Measurements from ENCODE around the gene NLK.

Gene NLK

DNA sequence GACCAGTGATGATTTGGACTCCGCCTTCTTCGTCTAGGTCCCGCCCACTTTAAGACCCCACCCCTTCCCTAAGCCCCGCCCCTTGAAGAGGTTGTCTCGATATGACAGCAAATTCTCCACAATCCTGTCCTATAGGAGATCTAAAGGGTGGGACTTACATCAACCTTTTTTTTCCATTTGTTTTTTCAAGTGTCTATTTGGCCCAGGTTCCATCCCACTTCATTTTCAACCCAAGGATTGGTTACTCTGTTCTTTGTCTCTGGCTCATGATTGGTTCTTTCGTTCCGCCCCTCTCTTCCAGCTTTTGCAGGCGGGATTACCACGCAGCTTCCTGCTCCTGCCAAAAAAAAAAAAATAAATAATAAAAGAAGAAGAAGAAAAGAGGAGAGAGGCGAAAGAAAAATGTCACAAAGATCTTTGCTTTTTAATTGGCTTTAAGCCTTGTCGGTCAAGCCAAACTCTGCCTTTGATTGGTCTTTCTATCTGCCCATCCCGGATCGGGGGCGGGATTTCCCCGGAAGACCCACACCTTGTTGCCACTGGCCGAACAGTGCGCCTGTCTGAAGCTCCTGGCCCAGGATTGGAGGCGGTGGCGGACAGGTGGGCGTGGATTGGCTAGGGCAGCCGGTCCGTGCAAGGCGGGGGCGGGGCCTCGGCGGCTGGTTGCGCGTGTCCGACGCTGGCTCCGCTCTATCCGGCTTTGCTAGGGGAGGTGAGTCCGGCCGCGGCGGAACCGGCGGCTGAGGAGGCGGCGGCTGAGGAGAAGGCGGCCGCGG, 1.2 kb upstream of the NLK start:
- DNase-seq: peak; percentile 99

DNA sequence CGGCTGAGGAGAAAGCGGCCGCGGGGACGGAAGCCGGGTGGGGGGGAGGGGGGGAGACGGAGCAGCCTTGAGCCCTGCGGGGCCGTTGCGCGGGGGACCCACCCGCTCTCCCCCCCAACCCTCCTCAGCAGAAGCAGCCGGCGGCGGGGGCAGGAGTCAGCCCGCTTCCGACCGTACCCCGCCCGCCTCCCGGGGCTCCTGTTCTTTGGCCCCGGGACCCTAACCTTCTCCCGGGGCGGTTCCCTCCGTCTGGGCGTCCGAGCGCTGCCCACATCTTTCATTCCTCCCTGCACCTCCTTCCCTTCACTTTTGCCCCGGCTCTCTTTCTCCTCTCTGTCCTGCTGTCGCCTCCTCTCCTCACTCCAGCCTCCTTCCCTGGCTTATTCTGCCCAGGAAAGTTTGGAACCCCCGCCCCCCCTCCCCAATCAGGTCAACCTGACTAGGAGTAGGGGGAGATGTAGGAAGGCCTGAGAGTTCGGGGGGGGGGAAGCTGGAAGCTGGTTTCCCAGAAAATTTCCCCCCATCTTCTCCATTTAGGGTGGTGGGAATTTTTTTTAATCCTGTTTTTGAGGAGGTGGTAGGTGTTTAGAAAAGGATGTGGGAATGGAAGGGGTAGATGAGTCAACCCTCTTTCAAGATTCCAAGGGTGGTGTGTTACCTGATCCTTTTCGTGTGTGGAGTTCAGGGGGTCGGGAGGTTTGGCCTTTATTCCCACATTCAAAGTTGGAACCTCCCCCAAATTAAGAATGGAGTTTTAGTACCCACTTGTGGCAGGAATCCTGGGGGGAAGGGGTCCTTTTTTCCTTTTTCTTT, 427 bp upstream of the NLK start:
- no peak for DNase-seq

DNA sequence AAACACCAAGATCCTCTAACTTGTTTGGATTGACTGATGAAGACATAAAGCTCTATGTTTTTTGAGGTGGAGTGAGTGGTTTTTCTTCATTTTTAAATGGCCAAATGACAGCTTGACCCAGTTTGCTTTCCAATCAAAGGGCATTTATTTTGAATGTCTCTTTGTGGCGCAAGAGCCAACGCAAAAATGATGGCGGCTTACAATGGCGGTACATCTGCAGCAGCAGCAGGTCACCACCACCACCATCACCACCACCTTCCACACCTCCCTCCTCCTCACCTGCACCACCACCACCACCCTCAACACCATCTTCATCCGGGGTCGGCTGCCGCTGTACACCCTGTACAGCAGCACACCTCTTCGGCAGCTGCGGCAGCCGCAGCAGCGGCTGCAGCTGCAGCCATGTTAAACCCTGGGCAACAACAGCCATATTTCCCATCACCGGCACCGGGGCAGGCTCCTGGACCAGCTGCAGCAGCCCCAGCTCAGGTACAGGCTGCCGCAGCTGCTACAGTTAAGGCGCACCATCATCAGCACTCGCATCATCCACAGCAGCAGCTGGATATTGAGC, 329 bp downstream of the NLK start:
- no peak for DNase-seq

DNA sequence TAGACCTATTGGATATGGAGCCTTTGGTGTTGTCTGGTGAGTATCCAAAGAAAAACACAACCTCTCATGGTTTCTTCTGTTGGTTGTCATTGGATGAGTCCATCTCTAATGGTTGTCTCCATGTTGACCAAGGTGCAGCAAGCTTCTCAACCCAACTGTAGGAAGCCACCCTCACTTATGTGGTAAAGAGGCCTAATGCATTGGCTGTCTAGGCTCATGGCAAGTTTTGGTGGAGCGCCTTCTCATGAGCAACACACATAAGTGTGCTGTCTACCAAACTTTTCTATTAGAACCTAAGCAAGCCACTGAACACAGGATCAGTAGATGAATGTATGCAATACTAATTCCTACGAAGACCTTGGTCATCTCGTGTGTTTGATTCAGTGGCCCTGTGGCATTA, 819 bp downstream of the NLK start:
- DNase-seq: no peak

DNA sequence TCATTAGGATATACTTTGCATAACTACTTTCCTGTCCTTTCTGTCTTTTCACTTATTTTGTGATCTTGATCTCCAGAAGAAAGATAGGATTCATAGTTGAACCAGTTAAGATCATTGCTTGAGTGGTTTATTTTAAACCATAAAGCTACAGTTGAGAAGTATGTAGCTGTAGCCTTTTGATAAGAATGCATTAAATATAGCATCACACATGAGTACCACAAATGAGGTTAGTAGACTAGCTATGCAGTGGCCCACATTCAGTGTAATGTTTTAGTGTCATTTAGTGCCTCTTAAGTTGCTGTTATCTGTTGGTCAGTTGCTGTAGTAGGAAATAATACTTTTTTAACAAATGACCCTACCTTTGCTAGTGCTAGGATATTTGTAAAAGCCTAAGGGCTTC, 1.3 kb downstream of the NLK start:
- DNase-seq: no peak

DNA sequence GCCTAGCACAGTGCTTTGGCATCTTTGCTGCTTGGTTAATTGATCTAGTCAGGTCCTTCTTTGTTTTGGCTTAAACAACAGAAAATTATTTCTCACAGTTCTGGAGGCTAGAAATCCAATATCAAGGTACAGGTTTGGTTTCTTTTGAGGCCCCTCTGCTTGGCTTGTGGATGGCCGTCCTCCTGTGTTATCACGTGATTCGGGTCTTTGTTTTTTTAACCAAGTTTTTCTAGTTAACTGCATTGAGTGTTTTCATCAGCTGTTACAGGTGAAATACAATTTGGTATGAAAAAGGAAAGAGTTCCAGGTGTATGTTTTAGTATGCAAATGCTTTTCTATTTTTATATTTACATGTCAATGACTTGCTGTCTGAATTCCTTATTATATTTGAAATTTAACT, 2.8 kb downstream of the NLK start:
- DNase-seq: no peak

DNA sequence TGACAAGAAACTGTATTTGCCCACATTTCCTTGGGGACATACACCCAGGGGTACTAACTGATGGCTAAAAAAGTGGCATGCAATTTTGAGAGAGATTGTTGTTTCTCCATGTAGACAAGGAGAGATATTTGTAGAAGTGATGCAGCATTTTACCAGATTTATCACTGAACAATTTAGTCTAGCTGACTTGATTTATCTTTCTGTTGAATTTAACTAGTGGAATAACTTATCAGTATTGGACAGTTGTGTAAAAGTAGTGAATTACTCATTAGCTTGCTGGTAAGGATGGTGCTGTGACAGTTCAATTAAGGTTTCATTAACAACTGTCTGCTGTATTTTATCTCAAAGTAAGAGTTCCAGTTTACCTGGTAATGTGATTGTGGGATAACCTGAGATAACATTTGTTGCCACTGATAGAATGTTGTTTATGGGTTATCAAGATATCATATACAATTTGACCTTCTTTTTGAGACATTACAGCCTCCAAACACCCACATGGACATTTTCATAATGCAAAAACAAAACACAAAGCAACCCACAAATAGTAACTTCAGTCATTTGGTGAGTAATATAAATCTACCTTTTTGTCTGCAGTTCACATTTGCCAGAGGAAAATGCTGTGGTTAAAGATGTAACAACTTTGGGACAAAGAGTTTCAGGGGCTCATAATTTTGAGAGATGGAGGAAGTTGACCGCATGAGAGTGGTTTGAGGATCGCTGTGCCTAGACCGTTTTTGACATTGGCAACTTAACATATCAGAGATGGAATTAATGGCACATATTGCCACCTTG, 3.8 kb downstream of the NLK start:
- DNase-seq: no peak

DNA sequence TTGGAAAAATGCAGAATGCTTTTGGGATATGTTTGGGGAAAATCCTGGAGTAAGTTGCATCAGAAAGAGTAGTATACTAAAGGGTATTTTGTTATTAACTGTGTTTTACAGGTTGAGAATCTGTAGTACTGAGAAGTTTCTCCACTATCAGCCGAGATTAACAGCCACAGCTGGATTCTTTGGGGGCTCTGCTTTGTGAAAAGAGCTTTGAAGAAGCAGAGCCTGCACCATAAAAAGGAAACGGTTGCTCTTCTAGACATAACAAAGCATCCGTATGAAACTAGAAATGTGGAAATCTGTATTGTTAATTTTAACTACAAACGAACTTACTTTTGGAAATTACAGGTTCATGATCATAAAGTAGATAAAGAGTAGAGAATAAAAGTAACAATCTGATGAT, 5.3 kb downstream of the NLK start:
- no peak for DNase-seq

DNA sequence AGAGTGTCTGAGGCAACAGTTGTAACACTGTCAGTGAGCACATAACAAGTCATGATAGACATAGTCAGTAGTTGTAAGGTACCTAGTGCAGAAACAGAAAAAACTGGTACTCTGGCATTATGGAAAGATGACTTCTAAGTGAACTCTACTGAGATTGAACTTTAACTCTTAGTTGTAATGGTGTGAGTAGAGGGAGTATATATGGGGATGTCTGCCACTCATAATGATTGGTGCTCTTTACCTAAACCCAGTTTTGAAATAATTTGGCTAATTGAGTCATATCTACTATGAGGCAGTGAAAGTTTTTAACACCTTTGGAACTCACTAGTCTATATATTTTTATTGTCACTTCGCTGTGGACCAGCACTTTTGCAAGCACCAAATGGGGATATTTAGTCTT, 6.6 kb downstream of the NLK start:
- DNase-seq: no peak

DNA sequence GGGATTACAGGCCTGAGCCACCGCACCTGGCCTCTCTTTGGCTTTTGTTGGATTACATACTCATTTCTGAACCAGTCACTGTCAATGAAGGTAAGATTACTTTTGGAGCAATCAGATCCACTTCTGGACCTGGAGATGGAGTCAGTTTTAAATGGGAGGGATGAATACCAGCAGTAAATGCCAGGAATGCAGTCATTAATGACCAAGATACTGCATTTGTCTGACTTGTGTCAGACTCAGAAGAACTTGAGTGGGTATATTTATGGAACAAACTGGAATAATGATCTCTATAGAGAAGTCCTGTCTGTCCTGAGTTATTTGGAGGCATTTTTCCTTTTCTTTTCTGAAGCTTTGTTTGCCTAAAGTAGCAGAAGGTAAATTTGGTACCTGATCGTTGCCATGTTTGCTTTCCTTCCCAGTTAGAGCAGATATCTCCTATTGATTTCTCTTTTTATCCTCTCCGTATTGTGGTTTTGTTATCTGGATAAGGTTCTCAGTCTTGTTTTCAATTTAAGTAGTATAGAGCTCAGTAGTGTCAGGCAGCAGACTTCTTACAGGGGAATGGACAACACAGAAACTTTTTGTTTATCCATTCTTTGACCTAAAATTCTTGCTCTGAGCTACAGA, 10.7 kb downstream of the NLK start:
- no peak for DNase-seq

DNA sequence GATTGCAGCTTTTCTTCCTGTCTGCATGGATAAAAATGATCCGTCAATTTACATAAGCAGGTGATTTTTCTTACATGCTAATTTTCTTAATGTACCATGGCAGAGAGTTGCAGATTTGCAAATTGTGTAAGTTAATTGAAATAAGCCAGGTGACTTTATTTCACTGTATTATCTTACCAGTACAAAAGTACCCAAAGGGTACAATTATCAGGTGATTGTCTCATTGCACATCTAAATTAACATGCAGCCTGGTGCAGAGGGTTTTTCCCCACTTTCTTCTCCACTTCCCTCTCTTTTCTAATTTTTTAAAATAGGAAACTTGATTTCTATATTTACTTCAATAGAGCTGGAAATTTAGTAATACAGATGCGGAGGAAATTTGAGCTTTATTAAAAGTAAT, 11.2 kb downstream of the NLK start:
- DNase-seq: no peak

DNA sequence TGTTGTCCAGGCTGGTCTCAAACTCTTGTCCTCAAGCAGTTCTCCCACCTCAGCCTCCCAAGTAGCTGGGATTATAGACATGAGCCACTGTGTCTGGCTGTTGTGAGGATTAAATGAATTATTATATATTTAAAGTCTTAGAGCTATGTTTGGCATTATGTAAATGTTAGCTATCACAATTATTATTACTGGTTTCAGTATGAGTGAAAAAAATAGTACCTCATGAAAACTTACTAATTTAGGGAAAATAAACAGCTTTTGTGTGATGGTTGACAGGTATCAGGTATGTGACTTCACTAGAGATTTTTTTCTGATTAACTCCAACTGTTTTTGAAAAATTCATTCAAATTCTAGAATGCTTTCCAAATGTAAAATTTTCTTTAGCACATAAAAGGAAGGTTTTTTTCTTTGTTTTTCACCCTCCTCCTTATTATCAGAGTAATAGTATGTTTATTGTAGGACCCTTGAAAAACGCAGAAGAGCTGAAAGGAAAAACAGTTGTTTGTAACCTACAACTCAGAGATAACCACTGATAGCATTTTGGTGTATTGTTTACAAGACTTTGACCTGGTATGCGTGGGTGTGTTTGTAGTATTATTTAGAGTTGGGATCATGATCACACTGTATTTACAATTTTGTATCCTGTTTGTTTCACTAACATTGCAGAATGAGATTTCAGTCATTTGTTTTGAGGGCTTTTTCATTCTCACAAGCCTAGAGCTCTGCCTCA, 13.2 kb downstream of the NLK start:
- no peak for DNase-seq

DNA sequence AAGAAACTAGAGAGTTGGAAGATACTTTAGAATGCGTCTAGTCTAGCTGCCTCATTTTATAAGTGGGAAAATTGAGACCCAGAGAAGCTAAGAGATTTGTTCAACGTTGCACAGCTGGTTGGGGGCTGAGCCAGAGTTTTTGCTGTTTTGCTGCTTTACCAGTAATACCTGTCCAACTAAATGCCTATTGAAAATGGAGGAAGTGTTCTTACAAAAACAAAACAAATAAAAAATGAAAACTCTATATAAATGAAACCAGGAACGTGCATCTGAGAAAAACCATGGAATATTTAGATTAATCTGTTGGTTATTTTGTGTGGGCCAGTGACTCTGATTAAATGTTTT, 13.8 kb downstream of the NLK start:
- no peak for DNase-seq

DNA sequence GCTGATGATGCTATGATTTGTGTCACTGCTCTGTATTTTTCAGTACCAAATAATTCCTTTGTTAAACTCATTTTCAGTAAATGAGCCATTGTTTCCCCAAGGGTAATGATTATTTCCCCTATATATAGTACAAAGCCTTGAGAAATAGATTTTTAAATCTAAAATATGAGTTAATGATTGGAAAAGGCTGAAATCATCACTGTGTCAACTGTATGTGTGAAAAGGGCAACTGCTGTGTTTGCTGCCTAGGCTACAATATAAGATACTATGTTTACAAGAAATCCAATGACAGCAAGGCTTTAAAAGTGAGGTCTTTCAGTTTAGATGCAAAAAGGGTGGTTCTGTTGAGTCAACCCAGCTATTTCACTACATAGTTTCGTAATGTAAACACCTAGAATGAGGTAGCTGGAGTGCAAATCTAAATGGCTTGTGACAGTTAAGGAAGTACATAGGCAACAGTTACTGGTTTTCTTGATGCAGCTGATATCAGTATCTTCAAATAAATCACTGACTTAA, 15.3 kb downstream of the NLK start:
- DNase-seq: no peak

DNA sequence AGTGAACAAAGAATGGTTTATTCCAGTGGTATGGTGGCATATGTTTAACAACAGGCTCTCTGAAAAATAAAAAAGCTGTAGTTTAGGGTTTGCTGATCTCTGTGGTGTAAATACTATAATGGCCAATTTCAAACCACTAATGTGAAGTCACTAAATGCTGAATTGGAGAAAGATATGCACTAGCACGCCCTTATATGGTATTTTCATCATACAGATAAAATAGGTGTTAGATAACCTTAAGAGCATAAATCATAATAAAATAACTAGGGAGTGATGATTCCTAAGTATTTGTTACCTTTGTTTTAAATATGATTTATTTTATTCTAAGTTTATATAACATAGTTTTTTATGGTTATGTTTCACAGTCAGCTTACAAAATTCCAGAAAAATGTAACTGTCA, 17.2 kb downstream of the NLK start:
- DNase-seq: no peak

DNA sequence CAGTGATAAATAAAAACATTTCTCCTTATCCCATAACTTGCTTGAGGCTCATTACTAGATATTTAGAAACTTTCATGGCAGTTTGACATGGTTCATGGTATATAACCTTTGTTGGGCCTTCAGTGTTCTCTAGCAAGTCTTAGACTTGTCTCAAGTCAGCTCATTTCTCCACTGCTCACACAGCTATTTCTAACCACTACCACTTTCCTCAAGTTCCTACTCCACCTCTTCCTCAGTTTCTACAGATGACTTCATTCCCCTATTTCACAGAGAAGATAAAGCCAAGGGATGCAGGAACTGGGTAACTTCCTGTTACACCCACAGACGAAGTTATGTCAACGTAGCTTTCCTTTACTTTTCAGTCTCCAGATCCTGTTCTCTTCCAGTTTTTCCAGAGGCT, 23.2 kb downstream of the NLK start:
- DNase-seq: no peak

DNA sequence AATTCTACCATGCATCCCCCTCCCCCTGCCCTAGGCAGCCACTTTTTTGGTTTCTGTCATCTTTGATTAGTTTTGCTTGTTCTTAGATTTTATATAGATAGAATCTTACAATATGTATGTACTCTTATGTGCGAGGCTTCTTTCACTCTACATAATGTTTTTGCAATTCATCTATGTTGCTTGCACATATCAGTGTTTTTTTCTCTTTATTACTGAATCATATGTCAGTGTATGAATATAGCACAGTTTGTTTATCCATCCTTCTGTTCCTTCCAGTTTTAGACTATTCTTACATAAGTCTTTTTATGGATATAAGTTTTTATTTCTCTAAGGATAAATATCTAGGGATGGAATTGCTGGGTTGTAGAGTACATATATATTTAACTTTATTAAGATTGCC, 26.6 kb downstream of the NLK start:
- DNase-seq: no peak

DNA sequence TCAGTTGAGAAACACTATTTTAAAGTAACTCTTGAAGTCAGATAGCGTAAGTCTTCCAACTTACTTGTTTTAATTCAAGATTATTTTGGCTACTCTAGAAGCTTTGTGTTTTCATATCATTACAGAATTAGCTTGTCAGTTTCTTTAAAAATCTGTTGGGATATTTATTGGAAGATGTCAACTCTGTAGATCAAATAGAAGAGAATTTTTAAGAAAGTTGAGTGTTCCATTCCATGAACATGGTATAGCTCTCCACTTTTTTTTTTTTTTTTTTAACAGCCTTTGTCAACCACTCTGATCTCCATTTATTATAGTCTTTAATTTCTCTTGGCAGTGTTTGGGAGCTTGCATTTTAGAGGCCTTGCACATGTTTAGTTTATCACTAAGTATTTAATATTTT, 28.7 kb downstream of the NLK start:
- DNase-seq: no peak

DNA sequence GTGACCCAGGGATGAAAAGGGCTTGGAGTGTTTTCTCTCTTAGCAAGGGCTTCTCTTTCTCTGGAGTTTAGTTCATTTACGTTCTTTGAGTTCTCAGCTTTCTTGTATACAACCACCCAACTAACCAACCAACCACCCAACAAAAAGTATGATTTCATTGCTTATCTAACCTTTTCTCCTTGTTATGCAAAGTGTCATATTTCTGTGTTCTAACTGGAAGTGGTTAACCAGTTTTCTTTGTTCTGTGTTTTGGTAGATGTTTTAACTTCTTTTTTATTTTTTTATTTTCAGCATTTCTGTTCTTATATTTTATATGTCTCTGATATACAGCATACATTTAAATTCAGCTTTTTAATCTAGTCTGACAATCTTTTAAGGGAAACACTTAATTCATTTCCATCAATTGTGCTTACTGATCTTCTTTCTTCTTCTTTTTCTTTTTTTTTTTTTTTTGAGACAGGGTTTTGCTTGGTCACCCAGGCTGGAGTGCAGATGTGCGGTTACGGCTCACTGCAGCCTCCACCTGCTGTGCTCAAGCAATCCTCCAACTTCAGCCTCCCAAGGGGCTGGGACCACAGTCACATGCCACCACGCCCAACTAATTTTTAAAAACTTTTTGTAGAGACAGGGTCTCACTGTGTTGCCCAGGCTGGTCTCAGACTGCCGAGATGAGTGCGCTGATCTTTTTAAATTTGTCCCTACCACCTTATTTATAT, 29.6 kb downstream of the NLK start:
- no peak for DNase-seq

DNA sequence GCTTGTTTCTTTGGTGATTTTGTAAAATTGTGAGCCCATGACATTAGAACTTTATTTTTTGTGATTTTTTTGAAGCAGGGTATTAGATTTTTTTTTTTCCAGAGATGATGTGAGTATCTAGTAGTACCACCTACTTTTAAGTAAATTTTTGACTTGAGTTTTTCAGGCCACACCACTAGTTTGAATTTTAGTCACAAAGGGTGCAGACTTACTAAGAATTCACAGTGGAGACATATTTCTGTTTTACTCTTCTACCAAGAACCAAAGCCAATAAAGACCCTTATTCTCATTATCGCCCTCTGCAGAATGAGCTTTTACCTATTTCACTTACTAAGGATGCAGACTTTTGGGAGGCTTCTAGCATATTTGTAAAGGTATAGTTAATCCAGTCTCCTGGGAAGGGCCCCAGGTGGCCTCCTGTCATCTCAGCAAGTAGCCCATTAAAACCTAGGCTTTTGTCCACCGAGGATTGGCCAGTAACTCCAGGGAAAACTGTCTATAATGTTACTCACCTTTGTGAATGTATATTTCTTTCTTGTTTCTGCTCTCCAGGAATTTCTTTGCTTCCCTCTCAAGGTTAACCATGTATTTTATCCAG, 30.6 kb downstream of the NLK start:
- no peak for DNase-seq

DNA sequence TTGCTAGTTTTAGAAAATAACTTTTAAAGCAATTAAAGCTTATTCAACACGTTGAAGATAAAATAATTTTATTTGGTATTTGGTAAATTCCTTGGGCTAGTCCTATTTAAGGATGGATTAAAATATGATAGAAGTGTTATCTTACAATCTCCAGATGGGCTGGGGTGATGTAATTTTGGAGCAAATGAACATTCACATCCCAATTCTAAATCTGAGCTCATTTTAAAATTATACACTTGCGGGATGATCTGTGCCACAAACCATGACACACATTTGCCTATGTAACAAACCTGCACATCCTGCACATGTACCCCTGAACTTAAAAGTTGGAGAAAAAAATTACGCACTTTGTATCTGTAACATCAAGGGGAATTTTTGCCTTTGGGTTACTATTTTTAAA, 31.5 kb downstream of the NLK start:
- DNase-seq: no peak

Data from stimulated activated CD4-positive, alpha-beta T cell treated with anti-CD3 and anti-CD28 coated beads, Interleukin-4, amount 100 ng/mL, for 1 hour (primary cell).